ENCODE measurements around the gene TRAPPC1. TPM values are rescaled to one million over a fixed set of nuclear protein-coding genes. Genes with fewer than 3 reads are reported as not detected.

The TRAPPC1 gene
- total RNA-seq, 1 donor from 2014 or later, result 111 TPM

GRCh38 chr17:7915611-7916384 lies 15.9 kb downstream of the TRAPPC1 start, which contains the start of gene RNF227:
Gene RNF227, minus strand, starts transcription at chr17:7916289. Its CDS starts 94 bp downstream, at chr17:7916195.
- Mint-ChIP-seq H3K27ac (peak within 1 kb of the TSS; percentile 95), H3K4me3 (peak within 1 kb of the TSS; percentile 75), H3K9me3 (no peaks in the 10 kb centered on the region), H3K27me3 (ENCODE audit: low read depth) (no peaks in the 10 kb centered on the region), H3K4me1 (peaks cover 28% of the 10 kb centered on the region), H3K36me3 (peaks cover 15% of the 10 kb centered on the region)
- no peak for TF ChIP-seq CTCF (IDR thresholded peaks at IDR 0.05; ENCODE audit: unreplicated experiment)
- peak; percentile 98 for DNase-seq (ENCODE audit: low spot score in 2 of 2, unreplicated experiment in 2 of 2)

DNA sequence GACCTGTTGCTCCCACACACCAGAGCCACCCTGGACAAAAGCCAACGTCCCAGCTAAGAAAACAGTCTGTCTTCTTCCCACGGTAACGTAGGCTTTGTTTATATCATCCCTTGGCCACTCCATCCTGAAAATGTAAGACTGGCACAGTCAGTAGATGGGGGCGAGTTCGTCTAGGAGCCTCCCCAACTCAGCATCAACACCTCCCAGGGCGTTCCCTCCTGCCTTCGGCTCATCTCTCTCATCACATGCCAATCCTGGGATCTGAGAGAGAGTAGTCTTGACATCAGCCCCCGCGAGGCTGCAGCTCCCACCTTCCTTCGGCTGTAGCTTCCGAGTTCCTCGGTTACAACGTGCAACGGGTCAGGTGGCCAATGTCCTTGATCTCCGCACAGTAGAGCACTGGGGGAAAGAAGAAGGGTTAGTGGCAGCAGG lies 16.6 kb downstream of the TRAPPC1 start:
- H3K4me1 Mint-ChIP-seq, result peaks cover 28% of the 10 kb centered on the region
- DNase-seq (ENCODE audit: low spot score in 2 of 2, unreplicated experiment in 2 of 2), result no peak
- peaks cover 21% of the 10 kb centered on the region for H3K36me3 Mint-ChIP-seq
- no peak for TF ChIP-seq CTCF (IDR thresholded peaks at IDR 0.05; ENCODE audit: unreplicated experiment)
- H3K4me3 Mint-ChIP-seq, result peak overlapping the region; percentile 75
- no peaks in the 10 kb centered on the region for H3K27me3 Mint-ChIP-seq (ENCODE audit: low read depth)
- no peaks in the 10 kb centered on the region for H3K9me3 Mint-ChIP-seq
- H3K27ac Mint-ChIP-seq, result peak overlapping the region; percentile 95

- no peaks in the 10 kb centered on the region for H3K9me3 Mint-ChIP-seq
- no peak for DNase-seq (ENCODE audit: low spot score in 2 of 2, unreplicated experiment in 2 of 2)
- H3K27me3 Mint-ChIP-seq (ENCODE audit: low read depth), result no peaks in the 10 kb centered on the region
- H3K36me3 Mint-ChIP-seq, result peaks cover 37% of the 10 kb centered on the region
- TF ChIP-seq CTCF (IDR thresholded peaks at IDR 0.05; ENCODE audit: unreplicated experiment), result peak; percentile 27
- H3K4me3 Mint-ChIP-seq, result no peak overlapping the region
- peaks cover 28% of the 10 kb centered on the region for H3K4me1 Mint-ChIP-seq
- H3K27ac Mint-ChIP-seq, result peak overlapping the region; percentile 73
Observed at GRCh38 chr17:7912927-7913524, 18.7 kb downstream of the TRAPPC1 start.

DNA sequence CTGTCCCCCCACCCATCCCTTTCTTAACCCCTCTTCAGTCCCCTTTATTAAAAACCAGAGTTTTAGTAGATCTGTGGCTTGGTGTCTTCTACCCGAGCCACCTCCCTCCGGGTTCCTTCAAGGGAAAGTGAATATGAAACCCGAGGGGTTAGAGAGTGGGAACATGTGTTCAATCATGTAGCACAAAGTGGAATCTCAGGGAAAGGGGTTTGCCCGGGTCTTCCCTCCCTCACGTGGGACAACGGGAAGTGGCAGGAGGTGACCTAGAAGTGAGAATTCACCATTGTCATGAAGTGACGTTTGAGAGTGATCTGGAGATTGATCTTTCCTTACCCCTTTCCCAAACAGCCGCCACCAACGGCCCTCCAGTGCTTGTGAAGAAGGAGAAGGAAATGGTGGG lies 20.6 kb downstream of the TRAPPC1 start:
- H3K36me3 Mint-ChIP-seq, result peaks cover 48% of the 10 kb centered on the region
- H3K27me3 Mint-ChIP-seq (ENCODE audit: low read depth), result no peaks in the 10 kb centered on the region
- no peaks in the 10 kb centered on the region for H3K9me3 Mint-ChIP-seq
- no peak for TF ChIP-seq CTCF (IDR thresholded peaks at IDR 0.05; ENCODE audit: unreplicated experiment)
- no peak overlapping the region for H3K4me3 Mint-ChIP-seq
- H3K4me1 Mint-ChIP-seq, result peaks cover 21% of the 10 kb centered on the region
- no peak overlapping the region for H3K27ac Mint-ChIP-seq
- no peak for DNase-seq (ENCODE audit: low spot score in 2 of 2, unreplicated experiment in 2 of 2)

DNA sequence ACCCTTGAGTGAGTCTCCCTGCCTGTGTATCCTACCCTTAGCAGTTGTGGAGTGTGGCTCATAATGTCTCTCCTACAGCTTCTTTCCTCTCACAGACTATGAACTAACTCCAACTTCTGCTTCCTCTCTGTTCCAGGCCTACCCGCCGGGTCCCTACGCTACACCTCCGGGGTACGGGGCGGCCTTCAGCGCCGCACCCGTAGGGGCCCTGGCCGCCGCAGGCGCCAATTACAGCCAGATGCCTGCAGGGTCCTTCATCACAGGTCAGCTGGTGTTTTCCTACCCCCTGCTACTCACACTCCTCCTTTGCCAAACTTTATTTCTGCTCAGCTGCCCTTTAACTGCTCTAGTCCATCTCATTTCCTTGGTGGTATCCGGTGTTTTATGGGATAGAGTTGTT lies 21.0 kb downstream of the TRAPPC1 start:
- Mint-ChIP-seq H3K27ac (peak overlapping the region; percentile 4), H3K36me3 (peaks cover 51% of the 10 kb centered on the region), H3K27me3 (ENCODE audit: low read depth) (no peaks in the 10 kb centered on the region), H3K9me3 (no peaks in the 10 kb centered on the region), H3K4me1 (peaks cover 21% of the 10 kb centered on the region), H3K4me3 (no peak overlapping the region)
- no peak for TF ChIP-seq CTCF (IDR thresholded peaks at IDR 0.05; ENCODE audit: unreplicated experiment)
- no peak for DNase-seq (ENCODE audit: low spot score in 2 of 2, unreplicated experiment in 2 of 2)

All from mesothelial cell of epicardium (in vitro differentiated cells).